ENCODE measurements around the gene B3GALT5. TPM values are rescaled to one million over a fixed set of nuclear protein-coding genes. Genes with fewer than 3 reads are reported as not detected.

B3GALT5 gene
- total RNA-seq, 2 donors from 2014 or later: 2.5 to 6.1 TPM

- TF ChIP-seq, protein P1, sequence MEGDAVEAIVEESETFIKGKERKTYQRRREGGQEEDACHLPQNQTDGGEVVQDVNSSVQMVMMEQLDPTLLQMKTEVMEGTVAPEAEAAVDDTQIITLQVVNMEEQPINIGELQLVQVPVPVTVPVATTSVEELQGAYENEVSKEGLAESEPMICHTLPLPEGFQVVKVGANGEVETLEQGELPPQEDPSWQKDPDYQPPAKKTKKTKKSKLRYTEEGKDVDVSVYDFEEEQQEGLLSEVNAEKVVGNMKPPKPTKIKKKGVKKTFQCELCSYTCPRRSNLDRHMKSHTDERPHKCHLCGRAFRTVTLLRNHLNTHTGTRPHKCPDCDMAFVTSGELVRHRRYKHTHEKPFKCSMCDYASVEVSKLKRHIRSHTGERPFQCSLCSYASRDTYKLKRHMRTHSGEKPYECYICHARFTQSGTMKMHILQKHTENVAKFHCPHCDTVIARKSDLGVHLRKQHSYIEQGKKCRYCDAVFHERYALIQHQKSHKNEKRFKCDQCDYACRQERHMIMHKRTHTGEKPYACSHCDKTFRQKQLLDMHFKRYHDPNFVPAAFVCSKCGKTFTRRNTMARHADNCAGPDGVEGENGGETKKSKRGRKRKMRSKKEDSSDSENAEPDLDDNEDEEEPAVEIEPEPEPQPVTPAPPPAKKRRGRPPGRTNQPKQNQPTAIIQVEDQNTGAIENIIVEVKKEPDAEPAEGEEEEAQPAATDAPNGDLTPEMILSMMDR (conservative IDR thresholded peaks at IDR 0.05): no peak
- Histone ChIP-seq H3K27ac (ENCODE audit: low read depth, low read length) (no peak overlapping the region), H3K4me1 (ENCODE audit: control insufficient read depth, insufficient read depth, low read length) (no peaks in the 10 kb centered on the region), H3K27me3 (ENCODE audit: control insufficient read depth, insufficient read depth, low read length, poor library complexity, severe bottlenecking) (no peaks in the 10 kb centered on the region), H3K9ac (ENCODE audit: extremely low read depth, low read length, poor library complexity, severe bottlenecking) (no peak overlapping the region), H3K4me3 (ENCODE audit: low read length) (no peak overlapping the region), H3K9me3 (ENCODE audit: control insufficient read depth, low read length) (no peaks in the 10 kb centered on the region), H3K36me3 (ENCODE audit: control insufficient read depth, insufficient read depth, low read length) (no peaks in the 10 kb centered on the region)
- 94 to 100% methylated on average over 2 to 4 of the region's 4 CpGs for WGBS, 2 experiments (ENCODE audit: insufficient coverage in 1 of 2, insufficient read length in 1 of 2)
- peaks cover 7% of the 10 kb centered on the region for H3K36me3 Mint-ChIP-seq (ENCODE audit: low read depth)
- no peak overlapping the region for H3K27ac Mint-ChIP-seq
- no peak for DNase-seq
- H3K4me1 Mint-ChIP-seq: peaks cover 7% of the 10 kb centered on the region
- no peak overlapping the region for H3K4me3 Mint-ChIP-seq
- no peaks in the 10 kb centered on the region for H3K9me3 Mint-ChIP-seq
- H3K27me3 Mint-ChIP-seq (ENCODE audit: insufficient read depth): no peaks in the 10 kb centered on the region
Measured at GRCh38 chr21:39602793-39603192, 9.9 kb upstream of the B3GALT5 start.

DNA sequence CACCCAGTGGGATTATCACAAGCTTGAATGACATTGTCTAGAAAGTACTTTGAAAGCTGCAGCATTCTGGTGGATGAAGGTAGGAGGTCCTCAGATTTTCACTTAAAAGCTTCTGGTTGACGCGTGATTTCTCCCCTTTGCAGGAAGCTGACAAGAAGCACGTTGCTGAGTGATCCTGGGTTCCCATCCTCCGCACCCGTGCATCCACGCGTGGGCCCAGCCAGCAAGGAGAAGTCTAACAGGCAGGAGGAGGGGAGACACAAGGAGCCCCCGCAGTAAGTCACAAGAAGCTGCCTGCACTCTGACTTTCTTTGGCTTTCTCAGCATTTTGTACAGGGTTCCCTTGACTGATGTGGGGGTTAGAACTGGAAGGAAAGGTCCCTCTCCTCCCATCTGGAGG lies 7.8 kb upstream of the B3GALT5 start:
- H3K4me1 Mint-ChIP-seq: peaks cover 23% of the 10 kb centered on the region
- no peaks in the 10 kb centered on the region for H3K9me3 Mint-ChIP-seq
- no peak overlapping the region for H3K4me3 Mint-ChIP-seq
- Histone ChIP-seq H3K36me3 (ENCODE audit: control insufficient read depth, insufficient read depth, low read length) (no peaks in the 10 kb centered on the region), H3K4me3 (ENCODE audit: low read length) (no peak overlapping the region), H3K27me3 (ENCODE audit: control insufficient read depth, insufficient read depth, low read length, poor library complexity, severe bottlenecking) (no peaks in the 10 kb centered on the region), H3K4me1 (ENCODE audit: control insufficient read depth, insufficient read depth, low read length) (peaks cover 1% of the 10 kb centered on the region), H3K27ac (ENCODE audit: low read depth, low read length) (no peak overlapping the region), H3K9ac (ENCODE audit: extremely low read depth, low read length, poor library complexity, severe bottlenecking) (no peak overlapping the region), H3K9me3 (ENCODE audit: control insufficient read depth, low read length) (no peaks in the 10 kb centered on the region)
- H3K27ac Mint-ChIP-seq: no peak overlapping the region
- H3K27me3 Mint-ChIP-seq (ENCODE audit: insufficient read depth): no peaks in the 10 kb centered on the region
- peaks cover 7% of the 10 kb centered on the region for H3K36me3 Mint-ChIP-seq (ENCODE audit: low read depth)
- 92 to 97% methylated on average over 3 to 8 of the region's 8 CpGs for WGBS, 2 experiments (ENCODE audit: insufficient coverage in 1 of 2, insufficient read length in 1 of 2)
- TF ChIP-seq, protein P1 (conservative IDR thresholded peaks at IDR 0.05): no peak
- DNase-seq: no peak

DNA sequence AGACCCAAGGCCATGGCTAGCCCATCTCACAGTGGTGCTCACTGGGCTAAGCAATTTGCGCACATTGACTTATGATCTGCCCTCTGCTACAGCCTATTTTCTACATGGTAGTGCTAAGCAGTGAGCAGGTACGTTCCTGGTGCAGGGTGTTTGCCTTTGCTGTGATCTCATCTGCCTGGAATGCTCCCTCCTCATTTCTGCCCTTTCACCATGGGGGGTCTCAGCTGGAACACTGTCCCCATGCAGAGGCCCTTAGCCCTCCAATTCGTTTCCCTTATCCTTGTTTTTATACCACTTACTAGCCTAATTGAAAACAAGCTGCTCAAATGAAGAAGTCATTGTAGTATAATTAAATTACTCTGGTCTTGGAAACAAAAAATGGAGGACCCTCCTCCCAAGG lies 2.0 kb upstream of the B3GALT5 start:
- peaks cover 18% of the 10 kb centered on the region for H3K4me1 ChIP-seq (ENCODE audit: control insufficient read depth, insufficient read depth, low read length)
- 42 to 44% methylated on average over 2 to 3 of the region's 3 CpGs for WGBS, 2 experiments (ENCODE audit: insufficient coverage in 1 of 2, insufficient read length in 1 of 2)
- H3K36me3 ChIP-seq (ENCODE audit: control insufficient read depth, insufficient read depth, low read length): no peaks in the 10 kb centered on the region
- Mint-ChIP-seq H3K9me3 (no peaks in the 10 kb centered on the region), H3K36me3 (ENCODE audit: low read depth) (peaks cover 6% of the 10 kb centered on the region), H3K4me3 (peak overlapping the region; percentile 82), H3K27ac (peak overlapping the region; percentile 91), H3K27me3 (ENCODE audit: insufficient read depth) (peaks cover 5% of the 10 kb centered on the region), H3K4me1 (peaks cover 51% of the 10 kb centered on the region)
- no peaks in the 10 kb centered on the region for H3K27me3 ChIP-seq (ENCODE audit: control insufficient read depth, insufficient read depth, low read length, poor library complexity, severe bottlenecking)
- DNase-seq: peak; percentile 92
- H3K27ac ChIP-seq (ENCODE audit: low read depth, low read length): no peak overlapping the region
- no peak overlapping the region for H3K4me3 ChIP-seq (ENCODE audit: low read length)
- TF ChIP-seq, protein P1 (conservative IDR thresholded peaks at IDR 0.05): no peak
- no peaks in the 10 kb centered on the region for H3K9me3 ChIP-seq (ENCODE audit: control insufficient read depth, low read length)
- no peak overlapping the region for H3K9ac ChIP-seq (ENCODE audit: extremely low read depth, low read length, poor library complexity, severe bottlenecking)

Measured in endodermal cell (in vitro differentiated cells).